ENCODE data around the gene ACBD6.

The ACBD6 gene

DNA sequence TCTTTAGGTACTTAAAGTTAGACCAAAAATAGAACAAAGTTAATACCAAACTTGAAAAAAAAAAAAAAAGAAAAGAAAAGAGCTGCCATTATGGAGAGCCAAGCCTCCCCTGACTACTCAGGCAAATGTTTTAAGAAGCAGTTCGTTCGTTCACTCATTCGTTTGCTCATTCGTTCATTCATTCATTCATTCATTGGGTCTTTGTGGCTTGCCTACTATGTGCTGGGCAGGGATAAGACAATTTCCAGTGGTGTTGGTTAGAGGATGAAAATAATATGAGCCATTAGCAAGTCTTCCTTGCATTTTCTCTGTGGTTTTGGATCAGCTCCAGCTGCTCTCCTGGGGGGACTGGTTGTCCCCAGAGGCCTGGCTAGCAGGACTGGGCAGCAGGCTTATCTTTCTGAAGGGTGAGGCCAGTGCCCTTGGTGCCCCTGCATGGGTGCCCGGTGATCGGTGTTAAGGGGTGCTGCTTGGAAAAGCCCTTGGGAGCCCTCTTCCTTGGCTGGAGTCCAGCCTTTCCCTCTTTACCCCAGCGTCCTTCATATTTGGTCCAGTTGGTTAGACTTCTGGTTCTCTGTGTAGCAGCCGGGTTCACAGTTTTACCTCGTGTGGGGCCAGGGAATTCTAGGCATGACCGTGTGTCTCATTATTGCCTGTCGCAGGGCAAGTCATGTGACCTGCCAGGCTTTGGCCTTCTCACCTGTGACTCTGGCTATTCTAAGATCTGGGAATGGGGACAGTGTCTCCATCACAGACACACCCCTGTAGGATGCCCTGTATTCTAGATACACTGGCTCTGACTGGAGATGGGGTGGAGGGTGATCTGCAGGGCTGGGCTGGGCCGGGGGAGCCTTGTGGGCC lies 239.5 kb downstream of the ACBD6 start:
- no peak for TF ChIP-seq FOXP2 (optimal IDR thresholded peaks at IDR 0.05; ENCODE audit: borderline replicate concordance, extremely low read depth, extremely low read length, insufficient read depth)
- TF ChIP-seq TAF1 (IDR thresholded peaks at IDR 0.05; ENCODE audit: borderline replicate concordance, insufficient read depth, low read length), result no peak
- no peak for TF ChIP-seq POLR2AphosphoS5 (IDR thresholded peaks at IDR 0.05; ENCODE audit: low read depth, low read length)
- TF ChIP-seq, protein P1, sequence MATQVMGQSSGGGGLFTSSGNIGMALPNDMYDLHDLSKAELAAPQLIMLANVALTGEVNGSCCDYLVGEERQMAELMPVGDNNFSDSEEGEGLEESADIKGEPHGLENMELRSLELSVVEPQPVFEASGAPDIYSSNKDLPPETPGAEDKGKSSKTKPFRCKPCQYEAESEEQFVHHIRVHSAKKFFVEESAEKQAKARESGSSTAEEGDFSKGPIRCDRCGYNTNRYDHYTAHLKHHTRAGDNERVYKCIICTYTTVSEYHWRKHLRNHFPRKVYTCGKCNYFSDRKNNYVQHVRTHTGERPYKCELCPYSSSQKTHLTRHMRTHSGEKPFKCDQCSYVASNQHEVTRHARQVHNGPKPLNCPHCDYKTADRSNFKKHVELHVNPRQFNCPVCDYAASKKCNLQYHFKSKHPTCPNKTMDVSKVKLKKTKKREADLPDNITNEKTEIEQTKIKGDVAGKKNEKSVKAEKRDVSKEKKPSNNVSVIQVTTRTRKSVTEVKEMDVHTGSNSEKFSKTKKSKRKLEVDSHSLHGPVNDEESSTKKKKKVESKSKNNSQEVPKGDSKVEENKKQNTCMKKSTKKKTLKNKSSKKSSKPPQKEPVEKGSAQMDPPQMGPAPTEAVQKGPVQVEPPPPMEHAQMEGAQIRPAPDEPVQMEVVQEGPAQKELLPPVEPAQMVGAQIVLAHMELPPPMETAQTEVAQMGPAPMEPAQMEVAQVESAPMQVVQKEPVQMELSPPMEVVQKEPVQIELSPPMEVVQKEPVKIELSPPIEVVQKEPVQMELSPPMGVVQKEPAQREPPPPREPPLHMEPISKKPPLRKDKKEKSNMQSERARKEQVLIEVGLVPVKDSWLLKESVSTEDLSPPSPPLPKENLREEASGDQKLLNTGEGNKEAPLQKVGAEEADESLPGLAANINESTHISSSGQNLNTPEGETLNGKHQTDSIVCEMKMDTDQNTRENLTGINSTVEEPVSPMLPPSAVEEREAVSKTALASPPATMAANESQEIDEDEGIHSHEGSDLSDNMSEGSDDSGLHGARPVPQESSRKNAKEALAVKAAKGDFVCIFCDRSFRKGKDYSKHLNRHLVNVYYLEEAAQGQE (IDR thresholded peaks at IDR 0.05; ENCODE audit: insufficient read depth in 1 of 2, low read depth in 2 of 2, low read length in 2 of 2), result no peak
- TF ChIP-seq SIN3A (IDR thresholded peaks at IDR 0.05; ENCODE audit: borderline replicate concordance, insufficient read depth, low read length), result no peak

DNA sequence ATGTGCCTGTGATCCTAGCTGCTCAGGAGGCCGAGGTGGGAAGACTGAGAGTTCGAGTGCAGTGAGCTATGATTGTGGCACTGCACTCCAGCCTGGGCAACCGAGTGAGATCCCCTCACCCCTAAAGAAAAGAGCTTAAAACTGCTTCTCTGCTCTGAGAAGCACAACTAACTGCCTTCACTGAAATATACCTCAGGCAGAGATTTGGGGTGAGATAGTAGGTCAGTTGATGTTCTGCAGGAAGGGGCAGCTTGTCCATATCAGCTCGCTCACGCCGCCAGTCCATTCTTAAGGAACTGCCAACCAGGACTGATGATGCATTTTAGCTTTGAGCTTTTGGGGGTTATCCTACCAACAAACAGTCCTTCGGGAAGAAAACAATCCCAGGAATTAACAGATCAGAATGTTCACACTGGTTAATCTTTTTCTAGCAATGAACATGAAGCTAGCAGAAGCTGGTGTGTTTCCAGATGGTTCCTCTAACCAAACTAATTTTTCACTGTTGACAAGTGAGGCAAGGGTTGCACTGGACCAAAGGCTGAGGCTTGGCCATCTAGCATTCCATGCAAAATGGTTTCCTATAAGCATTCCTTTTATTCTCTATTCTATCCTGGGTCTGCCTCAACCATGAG lies 240.7 kb downstream of the ACBD6 start:
- TF ChIP-seq SIN3A (IDR thresholded peaks at IDR 0.05; ENCODE audit: borderline replicate concordance, insufficient read depth, low read length), result no peak
- TF ChIP-seq, protein P1 (IDR thresholded peaks at IDR 0.05; ENCODE audit: insufficient read depth in 1 of 2, low read depth in 2 of 2, low read length in 2 of 2), result no peak
- TF ChIP-seq FOXP2 (optimal IDR thresholded peaks at IDR 0.05; ENCODE audit: borderline replicate concordance, extremely low read depth, extremely low read length, insufficient read depth), result no peak
- TF ChIP-seq POLR2AphosphoS5 (IDR thresholded peaks at IDR 0.05; ENCODE audit: low read depth, low read length), result no peak
- TF ChIP-seq TAF1 (IDR thresholded peaks at IDR 0.05; ENCODE audit: borderline replicate concordance, insufficient read depth, low read length), result no peak

DNA sequence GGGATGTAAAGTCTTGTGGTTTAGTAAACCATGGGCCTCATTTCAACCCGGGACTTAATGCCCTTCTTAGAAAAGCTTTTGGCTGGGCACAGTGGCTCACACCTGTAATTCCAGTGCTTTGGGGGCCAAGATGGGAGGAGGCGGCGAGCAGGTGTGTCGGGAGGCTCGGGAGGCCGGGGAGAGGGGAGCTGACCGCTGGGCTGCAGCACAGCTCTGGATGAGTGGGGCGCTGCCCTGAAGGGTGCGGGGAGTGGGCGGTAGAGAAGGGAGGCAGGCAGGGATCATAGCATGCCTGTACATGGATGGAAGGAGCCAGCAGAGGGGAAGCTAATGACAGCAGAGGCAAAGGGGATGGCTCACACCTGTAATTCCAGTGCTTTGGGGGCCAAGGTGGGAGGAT lies 241.3 kb downstream of the ACBD6 start:
- TF ChIP-seq, protein P1 (IDR thresholded peaks at IDR 0.05; ENCODE audit: insufficient read depth in 1 of 2, low read depth in 2 of 2, low read length in 2 of 2), result no peak
- TF ChIP-seq FOXP2 (optimal IDR thresholded peaks at IDR 0.05; ENCODE audit: borderline replicate concordance, extremely low read depth, extremely low read length, insufficient read depth) (no peak), TAF1 (IDR thresholded peaks at IDR 0.05; ENCODE audit: borderline replicate concordance, insufficient read depth, low read length) (no peak), POLR2AphosphoS5 (IDR thresholded peaks at IDR 0.05; ENCODE audit: low read depth, low read length) (no peak), SIN3A (IDR thresholded peaks at IDR 0.05; ENCODE audit: borderline replicate concordance, insufficient read depth, low read length) (no peak)

DNA sequence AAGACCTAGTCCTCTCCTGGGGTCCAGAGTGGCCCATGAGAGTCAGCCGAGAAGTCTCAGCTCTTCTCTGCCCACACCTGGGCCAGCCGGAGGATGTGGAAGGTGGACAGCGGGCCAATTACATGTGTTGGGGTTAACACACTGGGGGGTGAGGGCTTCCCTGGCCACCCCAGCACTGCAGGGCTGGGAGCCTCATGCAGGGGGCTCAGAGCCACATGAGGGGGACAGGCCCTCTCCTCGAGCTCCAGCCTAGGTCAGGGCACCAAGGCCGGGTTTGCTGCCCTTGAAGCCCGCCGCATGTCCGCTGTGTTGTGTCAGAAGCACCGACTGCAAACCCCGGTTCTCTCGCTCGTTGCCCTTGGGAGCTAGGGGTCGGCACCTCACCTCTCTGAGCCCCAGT lies 241.8 kb downstream of the ACBD6 start:
- TF ChIP-seq FOXP2 (optimal IDR thresholded peaks at IDR 0.05; ENCODE audit: borderline replicate concordance, extremely low read depth, extremely low read length, insufficient read depth) (no peak), TAF1 (IDR thresholded peaks at IDR 0.05; ENCODE audit: borderline replicate concordance, insufficient read depth, low read length) (no peak), SIN3A (IDR thresholded peaks at IDR 0.05; ENCODE audit: borderline replicate concordance, insufficient read depth, low read length) (no peak), POLR2AphosphoS5 (IDR thresholded peaks at IDR 0.05; ENCODE audit: low read depth, low read length) (no peak)
- TF ChIP-seq, protein P1 (IDR thresholded peaks at IDR 0.05; ENCODE audit: insufficient read depth in 1 of 2, low read depth in 2 of 2, low read length in 2 of 2), result no peak
